H1 (cell line): ENCODE data around the gene TTC3. TPM values are rescaled to one million over a fixed set of nuclear protein-coding genes. Genes with fewer than 3 reads are reported as not detected.

Experiments used
- EP300 ChIP-seq, 2 experiments: IDR thresholded peaks; 1 replicate in 1 of 2; 2 replicates in 1 of 2; pipeline ENCODE4 v1.6.1; 2011 to 2012; ENCODE audit warnings: low read depth in 2 of 2, low read length in 2 of 2, mild to moderate bottlenecking in 2 of 2, borderline replicate concordance in 1 of 2, inconsistent platforms in 1 of 2, moderate library complexity in 1 of 2
- POU5F1 ChIP-seq: IDR thresholded peaks from 2 replicates; pipeline ENCODE4 v1.6.1; 2011; ENCODE audit warnings: low read depth, mild to moderate bottlenecking, low read length, moderate library complexity
- SP1 ChIP-seq: IDR thresholded peaks from 2 replicates; pipeline ENCODE4 v1.6.1; 2011; ENCODE audit warnings: low read depth, low read length
- TAF1 ChIP-seq: IDR thresholded peaks from 2 replicates; pipeline ENCODE4 v1.6.1; 2011; ENCODE audit warnings: mild to moderate bottlenecking, low read depth, low read length
- TBP ChIP-seq: IDR thresholded peaks from 2 replicates; pipeline ENCODE4 v1.6.1; 2011; ENCODE audit warnings: low read depth, low read length, improper control_type of control experiment
- TEAD4 ChIP-seq: IDR thresholded peaks from 2 replicates; pipeline ENCODE4 v1.6.1; 2012; ENCODE audit warnings: low read depth, low read length, inconsistent platforms, mixed read lengths
- USF2 ChIP-seq: IDR thresholded peaks from 2 replicates; pipeline ENCODE4 v1.6.1; 2011; ENCODE audit warnings: low read length, improper control_type of control experiment
- polyA plus RNA-seq, 7 experiments: library from polyadenylated mRNA; depleted of rRNA in 3 of 7; stranded (reverse) in 5 of 7; unstranded in 2 of 7; fragments of >200 nt in 5 of 7; fragments of 200-250 nt in 2 of 7; gene quantifications; 1 replicate in 5 of 7; 2 replicates in 1 of 7; 4 replicates in 1 of 7; pipeline versions ENCODE4 v1.2.1 to v1.2.3, GENCODE V29; 2011 to 2013; ENCODE audit warnings: missing spikeins in 2 of 7, mixed read lengths in 2 of 7
- total RNA-seq: library from RNA; stranded (reverse); fragmentation: NEBNext Ultra II Directional; extraction: Animal tissue kit (Norgen Biotek cat#: 25700); gene quantifications from 2 replicates; pipeline ENCODE4 v1.2.1, GENCODE V29; 2021

Gene TTC3
- total and polyA plus RNA-seq, 2 of the 8 experiments (the other 6 are each of a cell fraction or from before 2014, with no cell fraction given), result 11.0 to 36.2 TPM

DNA sequence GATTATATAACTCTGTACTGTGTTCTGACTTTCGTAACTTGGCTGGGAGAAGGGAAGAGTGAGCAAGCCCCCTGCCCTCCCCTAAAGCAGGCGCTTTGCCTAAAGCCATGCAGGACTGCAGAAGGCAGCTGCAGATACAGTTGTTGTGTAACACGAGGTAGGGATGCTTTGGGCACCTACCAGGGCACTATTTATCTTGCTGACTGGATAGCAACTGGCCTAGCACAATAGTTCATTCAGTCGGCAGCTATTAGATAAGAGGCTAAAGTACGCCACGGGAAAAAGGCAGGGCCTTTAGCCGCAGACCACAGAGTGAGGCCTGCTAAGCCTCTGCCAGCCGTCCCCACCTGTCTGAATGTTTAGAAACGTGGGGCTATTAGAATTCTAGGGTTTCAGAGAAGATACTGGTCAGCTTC is 80.9 kb downstream of the TTC3 start (continued):
- TF ChIP-seq TEAD4 (no peak), SP1 (no peak), USF2 (no peak), TBP (no peak), TAF1 (no peak), EP300 (IDR thresholded peaks at IDR 0.05; ENCODE audit: borderline replicate concordance in 1 of 2, low read depth in 2 of 2, low read length in 2 of 2) (no peak), POU5F1 (no peak)
